ENCODE data around the gene LAMTOR4.
A peak's percentile ranks its signal among the peaks of the same experiment; 100 is the strongest.

LAMTOR4 gene

DNA sequence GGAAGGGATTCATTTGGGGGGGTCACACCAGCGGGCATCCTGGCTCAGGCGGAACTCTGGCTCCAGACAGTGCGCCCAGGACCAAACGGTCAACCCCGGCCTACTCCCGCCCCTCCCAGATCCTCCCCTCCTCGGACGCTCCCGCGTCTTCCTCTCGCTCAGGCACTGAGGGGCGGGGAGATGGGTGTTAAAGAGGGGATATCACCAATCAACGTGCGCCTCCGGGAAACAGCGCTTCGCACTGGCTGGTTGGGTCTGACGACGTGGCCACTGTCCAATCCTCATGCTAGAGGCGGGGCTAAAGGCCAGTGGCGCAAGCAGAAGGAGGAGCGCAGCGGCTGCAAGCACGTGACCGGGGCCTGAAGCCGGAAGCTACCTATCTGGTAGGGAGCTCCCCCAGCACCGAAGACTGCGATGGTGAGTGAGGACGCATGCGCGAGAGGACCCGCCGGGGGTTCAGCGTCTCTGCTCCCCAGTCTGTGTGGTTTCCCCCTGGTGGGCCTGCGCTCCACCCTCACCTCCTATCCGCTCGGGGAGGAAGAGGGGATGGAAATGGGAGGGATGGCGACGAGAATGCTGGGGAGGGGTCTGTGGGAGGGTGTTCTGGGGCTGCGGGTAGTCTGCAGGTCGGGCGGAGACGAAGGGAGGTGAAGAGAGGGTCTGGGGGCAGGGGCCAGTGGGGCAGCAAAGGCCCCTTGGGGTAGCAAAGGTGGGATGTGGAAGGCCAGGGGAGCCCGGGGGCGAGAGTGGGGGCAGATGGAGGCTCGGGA lies at the start of gene LAMTOR4:
Gene LAMTOR4 (plus strand): TSS at position 360 of the 770 bp plus-strand sequence. CDS start 55 bp downstream, at position 415.
- peak; percentile 97 for DNase-seq

DNA sequence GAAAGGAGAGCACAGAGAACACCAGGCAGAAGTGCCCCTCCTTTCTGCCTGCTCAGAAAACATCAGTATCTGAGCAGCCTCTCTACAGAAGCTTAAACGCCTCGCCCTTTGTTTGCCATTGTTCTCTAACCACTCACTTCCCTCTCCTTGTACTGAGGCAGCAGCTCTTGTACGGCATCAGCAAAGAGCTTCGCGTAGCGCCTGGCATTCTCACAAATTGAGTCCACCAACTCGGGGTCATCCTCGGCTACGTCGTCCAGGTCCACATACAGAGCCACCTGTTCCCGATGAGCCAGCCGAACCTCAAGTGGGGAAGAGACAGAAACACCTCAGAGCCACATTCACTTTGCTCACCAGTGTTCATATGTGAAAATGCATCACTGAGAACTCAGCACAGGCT lies 49.3 kb upstream of the LAMTOR4 start:
- DNase-seq = no peak

DNA sequence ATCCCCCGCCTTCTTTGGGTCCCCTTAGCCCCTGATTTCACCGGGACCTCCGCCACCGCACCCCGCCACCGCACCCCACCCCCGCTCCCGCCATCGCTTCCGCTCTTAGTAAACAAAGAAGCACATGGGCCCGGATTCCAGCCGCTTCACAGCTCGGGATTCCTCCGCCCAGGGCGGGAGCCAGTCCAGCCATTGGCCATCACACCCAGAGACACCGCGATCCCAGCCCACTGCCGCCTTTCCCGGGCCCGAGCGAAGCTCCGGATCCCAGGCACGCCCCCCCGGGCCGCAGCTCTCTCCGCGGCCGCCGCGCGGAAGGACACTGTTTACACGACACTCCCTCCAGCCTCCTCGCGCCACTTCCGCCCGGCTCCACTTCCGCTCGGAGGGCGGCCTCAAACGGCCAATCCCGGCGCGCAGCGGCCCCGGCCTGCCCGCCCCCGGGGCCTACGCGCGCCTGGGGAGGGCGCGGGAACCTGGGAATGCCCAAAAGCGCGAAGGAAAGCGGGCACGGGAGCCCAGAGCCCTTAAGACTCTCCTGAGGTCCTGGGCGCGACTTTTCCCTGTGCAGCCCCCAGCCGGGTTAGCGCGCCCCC lies 48.2 kb upstream of the LAMTOR4 start:
- peak; percentile 90 for DNase-seq

DNA sequence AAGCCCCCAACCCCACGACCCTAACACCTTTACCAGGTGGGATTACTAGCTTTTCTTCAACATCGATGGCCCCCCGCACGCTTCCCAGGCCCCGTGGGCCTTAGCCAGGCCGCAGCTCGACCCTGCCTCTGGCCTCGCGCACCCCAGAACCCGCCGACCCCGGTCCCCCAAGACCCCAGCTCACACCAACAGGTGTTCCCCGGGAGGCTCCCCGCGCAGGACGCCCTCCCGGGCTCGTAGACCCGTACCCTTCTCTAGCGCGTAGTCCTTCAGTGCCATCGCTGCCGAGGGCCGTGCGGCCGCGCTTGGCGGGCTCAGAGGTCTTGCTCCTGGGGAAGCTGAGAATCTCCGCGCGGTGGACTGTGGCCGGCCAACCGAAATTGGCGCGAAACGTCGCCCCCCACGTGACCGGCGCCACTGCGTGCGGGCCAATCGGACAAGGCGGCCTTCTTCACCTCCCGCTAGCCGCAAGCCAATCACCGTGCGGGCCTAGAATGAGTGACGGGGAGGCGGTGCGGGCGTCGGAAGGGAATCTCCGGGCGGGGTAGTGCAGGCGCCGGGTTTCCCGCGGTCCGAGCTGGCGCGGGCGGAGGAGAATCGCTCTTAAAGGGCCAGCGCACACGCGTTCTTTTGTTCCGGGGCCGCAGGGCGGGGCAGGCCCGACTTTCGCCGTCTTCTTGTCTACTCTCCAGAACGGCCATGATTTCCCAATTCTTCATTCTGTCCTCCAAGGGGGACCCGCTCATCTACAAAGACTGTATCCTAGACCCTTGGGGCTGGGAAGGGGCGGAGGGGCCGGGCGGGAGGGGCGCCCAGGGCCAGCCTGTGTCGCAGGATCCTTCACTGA lies 47.5 kb upstream of the LAMTOR4 start, which contains the start of the genes AP4M1 and MCM7:
Gene AP4M1 (plus strand): TSS at position 628 of the 847 bp plus-strand sequence. CDS start 72 bp downstream, at position 700.
Gene MCM7 (minus strand): TSS at position 382 of the 847 bp plus-strand sequence. CDS start 103 bp downstream, at position 279.
- DNase-seq = peak; percentile 96

DNA sequence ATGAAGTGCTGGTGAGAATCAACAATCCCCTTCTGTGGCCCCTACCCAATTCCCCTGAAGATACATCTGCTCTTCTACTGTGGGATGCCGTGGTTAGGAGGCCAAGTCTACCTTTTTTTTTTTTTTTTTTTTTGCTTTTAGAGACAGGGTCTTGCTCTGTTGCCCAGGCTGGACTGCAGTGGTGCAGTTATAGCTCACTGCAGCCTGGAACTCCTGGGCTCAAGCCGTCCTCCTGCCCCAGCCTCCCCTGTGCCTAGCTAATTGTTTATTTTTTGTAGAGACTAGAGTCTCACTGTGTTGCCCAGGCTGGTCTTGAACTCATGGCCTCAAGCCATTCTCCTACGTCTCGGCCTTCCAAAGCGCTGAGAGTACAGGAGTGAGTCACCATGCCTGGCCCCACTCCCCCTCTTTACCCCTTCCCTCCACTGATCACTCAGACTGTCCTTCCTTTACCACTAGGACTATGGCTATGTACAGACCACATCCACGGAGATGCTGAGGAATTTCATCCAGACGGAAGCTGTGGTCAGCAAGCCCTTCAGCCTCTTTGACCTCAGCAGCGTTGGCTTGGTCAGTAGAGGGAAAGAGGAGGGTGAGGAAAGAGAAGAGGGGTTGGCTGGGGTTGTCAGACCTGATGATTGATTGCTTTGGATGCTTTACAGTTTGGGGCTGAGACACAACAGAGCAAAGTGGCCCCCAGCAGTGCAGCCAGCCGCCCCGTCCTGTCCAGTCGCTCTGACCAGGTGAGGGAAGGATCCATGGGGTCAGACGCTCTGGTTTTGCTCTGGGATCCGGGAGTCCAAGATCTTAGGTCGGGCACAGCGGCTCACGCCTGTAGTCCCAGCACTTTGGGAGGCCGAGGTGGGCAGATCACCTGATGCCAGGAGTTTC lies 45.5 kb upstream of the LAMTOR4 start:
- DNase-seq = no peak

DNA sequence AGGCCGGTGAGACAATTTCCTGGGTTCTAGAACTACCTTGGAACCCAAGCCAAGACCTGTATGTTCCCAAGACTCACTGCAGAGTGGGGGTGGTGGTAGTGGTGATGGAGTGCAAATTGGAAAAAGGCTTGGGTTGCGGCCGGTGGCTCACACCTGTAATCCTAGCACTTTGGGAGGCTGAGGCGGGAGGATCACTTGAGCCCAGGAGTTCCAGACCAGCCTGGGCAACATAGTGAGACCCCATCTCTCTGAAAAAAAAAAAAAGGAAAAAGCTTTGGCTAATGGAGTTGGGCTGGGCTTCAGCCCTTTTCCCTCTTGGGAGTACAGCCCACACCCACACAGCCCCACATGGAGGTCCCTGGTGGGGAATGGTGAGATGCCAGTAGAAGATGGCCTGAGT lies 43.2 kb upstream of the LAMTOR4 start:
- DNase-seq = no peak

DNA sequence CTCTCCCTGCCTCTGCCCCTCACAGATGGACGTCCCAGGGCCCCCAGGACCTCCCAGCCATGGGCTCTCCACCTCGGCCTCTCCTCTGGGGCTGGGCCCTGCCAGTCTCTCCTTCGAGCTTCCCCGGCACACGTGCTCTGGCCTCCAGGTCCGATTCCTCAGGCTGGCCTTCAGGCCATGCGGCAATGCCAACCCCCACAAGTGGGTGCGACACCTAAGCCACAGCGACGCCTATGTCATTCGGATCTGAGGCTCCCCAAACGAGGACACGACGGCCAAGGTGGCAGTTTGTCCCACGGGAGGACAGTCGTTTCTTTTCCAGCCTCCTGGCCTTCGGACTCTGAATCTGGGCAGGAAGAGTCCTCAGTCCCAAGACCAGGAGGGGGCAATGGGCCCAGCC lies 42.1 kb upstream of the LAMTOR4 start:
- no peak for DNase-seq

DNA sequence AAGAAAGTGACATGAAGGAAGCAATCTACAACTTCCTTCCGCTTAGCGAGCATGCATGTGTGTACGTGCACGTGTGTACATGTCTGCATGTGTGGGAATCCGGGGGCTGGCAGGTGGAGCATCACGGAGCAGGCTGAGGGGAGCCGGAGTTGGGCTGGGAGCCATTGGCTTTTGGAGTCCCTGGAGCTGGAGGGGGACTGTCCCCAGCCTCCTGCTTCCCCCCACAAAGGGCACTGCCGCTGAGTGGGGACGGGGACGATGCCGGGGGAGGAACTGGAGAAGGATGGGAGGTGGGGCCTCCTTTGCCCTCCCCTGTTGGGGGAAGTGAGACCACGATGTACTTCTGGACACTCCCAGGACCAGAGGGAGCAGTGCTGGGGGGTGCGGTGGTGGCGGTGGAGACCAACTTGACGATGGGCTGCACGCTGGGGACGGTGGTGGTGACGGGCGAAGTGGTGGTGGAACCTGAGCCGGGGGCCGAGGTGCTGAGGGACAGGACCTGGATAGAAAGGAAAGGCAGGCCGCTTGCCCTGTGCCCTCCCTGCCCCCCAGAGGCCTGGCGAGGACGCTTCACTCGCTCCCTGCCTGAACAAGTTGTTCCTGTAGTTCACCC lies 41.5 kb upstream of the LAMTOR4 start:
- no peak for DNase-seq

DNA sequence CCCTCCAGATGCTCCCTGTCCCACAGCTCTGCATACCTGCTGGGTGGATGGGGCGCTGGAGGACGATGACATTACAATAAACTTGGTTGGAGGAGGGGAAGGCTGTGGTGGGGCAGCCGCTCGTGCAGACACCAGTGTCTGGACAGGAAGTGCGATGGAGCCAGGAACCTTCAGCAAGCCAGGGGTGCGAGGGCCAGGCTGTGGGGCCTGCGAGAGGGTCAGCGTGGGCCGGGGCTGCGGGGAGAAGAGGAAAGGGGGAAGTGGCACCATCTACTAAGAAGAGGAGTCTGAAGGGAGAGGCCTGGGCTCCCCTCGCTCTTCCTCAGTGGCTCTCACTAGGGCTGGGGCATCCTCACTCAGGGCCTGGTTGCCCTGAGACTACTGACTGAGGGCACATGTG lies 40.8 kb upstream of the LAMTOR4 start:
- DNase-seq = no peak

DNA sequence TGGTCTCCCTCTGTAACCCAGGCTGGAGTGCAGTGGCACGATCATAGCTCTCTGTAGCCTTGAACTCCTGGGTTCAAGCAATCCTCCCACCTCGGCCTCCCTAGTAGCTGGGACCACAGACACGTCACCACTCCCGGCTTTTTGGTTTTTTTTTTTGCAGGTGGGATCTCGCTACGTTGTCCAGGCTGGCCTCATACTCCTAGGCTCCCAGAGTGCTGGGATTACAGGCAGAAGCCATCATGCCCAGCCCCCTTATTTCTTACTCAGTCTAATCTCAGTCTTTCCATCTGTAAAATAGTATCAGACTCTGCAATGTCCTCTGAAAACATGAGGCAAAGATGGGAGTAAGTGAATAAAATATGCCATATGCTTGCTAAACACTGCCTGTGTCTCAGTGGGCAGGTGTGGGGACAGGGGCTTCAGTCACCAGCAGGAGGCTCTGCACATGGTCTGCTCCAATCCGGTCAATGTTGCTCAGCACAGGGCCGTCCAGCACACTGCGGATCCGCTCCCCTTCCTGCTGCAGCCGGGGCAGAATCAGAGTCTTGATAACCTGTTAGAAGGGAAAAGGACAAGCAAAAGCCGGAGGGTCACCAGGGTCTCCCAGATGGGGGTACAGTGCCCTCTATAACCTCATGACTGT lies 39.1 kb upstream of the LAMTOR4 start:
- DNase-seq = no peak

DNA sequence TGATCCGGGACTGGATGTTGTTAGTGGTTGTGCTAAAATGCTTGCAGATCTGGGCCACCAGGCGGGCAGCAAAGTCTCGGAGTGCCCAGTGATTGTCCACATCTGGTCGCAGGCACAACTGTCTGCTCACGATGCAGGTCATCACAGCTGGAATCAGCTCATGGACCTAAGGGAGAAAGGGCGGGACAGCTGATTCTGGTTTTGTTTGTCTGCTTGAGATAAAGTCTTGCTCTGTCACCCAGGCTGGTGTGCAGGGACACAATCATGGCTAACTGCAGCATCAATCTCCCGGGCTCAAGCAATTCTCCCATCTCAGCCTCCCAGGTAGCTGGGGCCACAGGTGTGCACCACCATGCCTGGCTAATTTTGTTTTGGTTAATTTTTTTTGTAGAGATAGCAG lies 37.6 kb upstream of the LAMTOR4 start:
- DNase-seq = no peak

DNA sequence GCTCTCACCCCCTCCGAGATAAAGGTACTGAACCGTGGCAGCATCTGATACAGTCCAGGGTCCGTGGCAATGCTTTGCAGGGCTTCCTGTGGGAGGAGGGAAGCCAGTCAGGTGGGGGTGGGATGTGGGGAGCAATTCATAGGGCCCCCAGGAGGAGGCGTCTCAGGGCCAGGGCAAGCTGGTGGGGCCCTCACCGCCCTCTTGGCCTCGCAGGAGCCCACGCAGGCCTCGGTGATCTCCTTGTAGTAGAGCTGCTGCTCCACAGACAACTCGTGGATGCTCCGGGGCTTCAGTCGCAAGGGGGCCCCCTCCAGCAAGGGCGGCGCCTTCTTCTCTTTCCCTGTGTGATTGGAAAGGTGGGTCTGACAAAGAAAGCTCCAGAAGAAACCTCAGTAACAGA lies 36.8 kb upstream of the LAMTOR4 start:
- no peak for DNase-seq

DNA sequence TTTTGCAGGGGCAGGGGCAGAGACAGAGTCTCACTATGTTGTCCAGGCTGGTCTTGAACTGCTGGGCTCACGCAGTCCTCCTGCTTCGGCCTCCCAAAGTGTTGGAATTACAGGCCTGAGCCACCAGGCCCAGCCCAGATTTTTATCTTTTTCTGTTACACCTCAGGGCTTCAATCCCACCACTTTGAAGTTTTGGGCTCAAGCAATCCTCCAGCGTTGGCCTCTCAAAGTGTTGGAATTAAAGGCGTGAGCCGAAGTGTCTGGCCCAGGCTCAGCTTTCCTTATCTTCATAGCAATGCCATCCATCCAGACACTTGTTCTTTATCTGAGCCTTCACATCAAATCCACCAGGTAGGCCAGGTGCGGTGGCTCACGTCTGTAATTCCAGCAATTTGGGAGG lies 33.7 kb upstream of the LAMTOR4 start:
- DNase-seq = no peak

DNA sequence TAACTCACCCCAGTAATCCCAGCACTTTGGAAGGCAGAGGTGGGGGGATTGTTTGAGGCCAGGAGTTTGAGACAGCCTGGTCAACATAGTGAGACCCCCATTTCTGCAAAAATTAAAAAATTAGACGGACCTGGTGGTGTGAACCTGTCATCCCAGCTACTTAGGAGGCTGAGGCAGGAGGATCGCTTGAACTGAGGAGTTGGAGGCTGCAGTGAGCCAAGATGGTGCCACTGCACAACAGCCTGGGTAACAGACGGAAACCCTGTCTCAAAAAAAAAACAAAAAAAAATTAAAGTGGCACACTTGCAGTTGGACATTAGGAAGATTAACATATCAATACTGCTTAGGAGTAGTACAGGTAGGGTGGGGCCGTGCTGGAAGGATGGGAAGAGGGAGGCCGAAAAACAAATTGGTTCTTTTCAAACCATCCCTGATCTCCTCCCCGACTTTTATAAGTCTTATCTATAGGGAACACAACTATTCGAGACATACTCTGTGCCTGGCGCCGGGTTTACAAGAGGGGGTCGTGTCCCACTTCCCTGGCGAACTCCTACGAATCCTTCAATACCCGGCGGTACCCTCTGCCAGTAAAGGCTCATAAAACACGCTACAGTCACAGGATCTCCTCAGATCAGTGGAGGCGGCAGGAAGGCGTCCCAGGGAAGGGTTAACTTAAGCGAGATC lies 30.2 kb upstream of the LAMTOR4 start:
- DNase-seq = no peak

DNA sequence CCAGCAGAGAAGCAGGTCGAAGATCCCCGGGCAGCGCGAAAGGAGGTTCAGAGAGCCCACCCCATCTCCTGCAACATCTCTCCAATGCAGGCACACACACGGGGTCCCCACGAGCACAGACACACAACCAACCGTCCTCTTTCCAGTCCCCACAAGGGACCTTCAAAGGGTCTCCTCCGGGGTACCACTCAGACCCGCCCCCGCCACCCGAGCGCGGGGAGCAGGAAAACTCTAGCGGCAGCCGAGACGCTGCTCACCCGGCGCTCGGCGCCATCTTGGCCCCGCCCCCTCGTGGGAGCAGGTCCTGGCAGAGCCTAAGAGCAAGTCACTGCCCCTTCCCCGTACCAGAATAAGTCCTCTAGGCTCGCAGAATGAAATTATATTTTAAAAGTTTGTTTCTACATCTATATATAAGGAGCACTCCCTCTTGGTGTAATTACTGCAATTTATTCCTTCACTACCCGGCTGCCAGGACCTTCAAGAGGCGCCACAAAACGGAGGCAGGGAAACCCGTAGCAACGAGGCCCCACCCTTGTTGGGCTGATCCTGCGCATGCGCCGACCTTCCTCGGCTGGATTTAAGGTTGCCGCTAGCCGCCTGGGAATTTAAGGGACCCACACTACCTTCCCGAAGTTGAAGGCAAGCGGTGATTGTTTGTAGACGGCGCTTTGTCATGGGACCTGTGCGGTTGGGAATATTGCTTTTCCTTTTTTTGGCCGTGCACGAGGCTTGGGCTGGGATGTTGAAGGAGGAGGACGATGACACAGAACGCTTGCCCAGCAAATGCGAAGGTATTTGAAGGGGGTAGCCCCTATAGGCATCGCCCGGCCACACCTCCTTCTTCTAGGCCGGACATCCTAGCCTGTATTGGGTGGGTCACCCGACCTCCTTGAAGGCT lies 29.4 kb upstream of the LAMTOR4 start, which contains the start of the genes CNPY4 and TAF6:
Gene CNPY4 (plus strand): TSS at position 563 of the 898 bp plus-strand sequence. CDS start 111 bp downstream, at position 674.
Gene TAF6 (minus strand): TSS at position 287 of the 898 bp plus-strand sequence. CDS start 5,149 bp downstream, outside the sequence.
- peak; percentile 90 for DNase-seq

DNA sequence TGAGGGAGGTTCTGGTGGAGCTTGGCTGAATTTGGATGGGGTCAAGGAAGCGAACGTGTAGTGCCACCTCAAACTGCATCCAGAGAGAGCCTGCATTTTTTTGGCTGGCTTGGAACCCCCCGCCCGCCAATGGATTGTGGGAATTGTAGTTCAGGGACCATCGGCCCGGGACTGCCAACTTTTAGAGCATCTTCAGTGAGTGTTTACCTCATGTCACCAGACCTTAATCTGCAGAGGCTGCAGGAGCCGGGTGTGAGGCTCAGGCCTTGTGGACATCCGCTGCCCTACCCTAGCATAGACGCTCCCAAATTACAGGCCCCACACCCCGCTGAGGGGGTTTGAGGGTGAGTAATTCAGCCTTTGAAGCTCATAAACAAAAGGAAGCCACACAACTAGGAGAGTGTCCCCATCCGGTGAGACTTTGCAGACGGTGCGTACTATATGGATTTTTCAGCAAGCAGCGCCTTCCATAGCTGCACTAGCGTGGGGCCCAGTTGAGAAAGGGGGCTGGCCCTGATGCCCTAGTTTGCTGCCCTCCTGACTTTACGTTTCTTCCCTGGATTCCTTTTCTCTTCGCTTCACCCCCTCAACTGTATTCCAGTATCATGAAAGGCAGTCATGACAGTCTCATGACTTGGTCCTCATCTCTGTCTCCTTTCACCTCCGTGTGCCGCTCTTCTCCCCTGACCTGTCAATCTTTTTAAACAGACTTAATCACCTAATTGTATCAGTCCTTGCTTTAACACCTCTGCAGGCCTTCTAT lies 28.6 kb upstream of the LAMTOR4 start:
- DNase-seq = no peak

DNA sequence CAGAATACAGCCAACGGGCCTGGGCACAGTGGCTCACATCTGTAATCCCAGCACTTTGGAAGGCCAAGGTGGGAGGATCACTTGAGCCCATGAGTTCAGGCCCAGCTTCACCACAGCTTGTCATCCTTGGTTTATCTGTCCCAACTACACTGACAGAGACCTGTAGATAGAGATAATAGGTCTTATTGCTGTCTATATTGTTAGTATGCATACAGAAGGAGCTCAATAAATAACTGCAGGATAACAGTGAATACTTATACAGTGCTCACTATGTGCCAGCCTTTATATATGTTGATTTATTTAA lies 28.0 kb upstream of the LAMTOR4 start:
- no peak for DNase-seq

DNA sequence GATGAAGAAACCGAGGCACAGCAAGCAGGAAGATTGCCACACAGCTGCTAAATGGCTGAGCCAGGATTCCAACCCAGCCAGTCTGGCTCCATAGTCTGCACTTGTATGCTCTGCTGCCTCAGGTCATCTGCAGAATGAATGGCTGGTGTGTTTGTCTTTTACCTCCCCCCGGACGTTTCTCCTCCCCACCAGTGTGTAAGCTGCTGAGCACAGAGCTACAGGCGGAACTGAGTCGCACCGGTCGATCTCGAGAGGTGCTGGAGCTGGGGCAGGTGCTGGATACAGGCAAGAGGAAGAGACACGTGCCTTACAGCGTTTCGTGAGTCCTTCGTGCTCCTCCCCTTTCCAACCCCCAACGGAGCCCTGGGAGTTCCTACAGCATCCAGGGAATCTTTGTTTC lies 26.7 kb upstream of the LAMTOR4 start:
- DNase-seq = no peak

DNA sequence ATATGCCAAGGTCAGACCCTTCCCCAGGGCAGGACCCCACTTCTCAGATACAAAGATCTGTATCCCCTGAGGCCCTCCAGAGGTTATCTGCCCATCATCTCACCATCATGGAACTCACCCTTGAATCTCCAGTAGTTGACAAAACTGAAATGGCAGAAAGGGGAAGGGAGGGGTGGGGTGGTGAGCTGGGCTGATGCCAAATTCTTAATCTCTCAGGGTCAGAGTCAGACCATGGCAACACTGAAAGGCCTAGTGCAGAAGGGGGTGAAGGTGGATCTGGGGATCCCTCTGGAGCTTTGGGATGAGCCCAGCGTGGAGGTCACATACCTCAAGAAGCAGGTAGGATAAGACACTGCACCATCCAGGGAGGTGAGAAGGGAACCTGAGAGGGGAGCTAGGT lies 26.1 kb upstream of the LAMTOR4 start:
- DNase-seq = no peak

All from NCI-H1048 (cell line).